ENCODE measurements around the gene GSC.
"Not testable (repeated sequence)": the region's sequence is repeated elsewhere in the genome, so short reads cannot be mapped to it uniquely, and the experiment has no call there.

The GSC gene

GRCh38 chr14:94771158-94771905 lies 1.4 kb upstream of the GSC start:
- no peak for DNase-seq

DNA sequence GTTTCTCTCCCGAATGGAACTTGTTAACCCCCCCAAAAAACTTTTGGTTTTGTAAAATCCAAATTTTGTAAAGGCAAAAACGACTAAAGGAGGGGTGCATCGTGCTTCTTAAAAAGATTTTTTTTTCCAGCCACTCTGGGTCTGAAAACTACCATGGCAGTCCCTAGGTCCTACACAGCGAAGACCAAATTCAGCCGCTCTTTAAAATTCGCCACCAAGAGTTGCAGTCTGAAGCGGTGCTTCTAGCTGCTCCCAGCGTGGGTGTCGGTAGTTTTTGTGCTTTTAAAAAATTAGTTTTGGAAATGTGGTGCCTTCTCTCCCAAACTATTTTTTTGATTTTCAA lies 873 bp upstream of the GSC start:
- DNase-seq = no peak

- DNase-seq = no peak
These were observed 387 bp upstream of the GSC start for GRCh38 chr14:94770251-94770749.

- DNase-seq = no peak
These were observed 1.2 kb downstream of the GSC start for GRCh38 chr14:94768521-94769390.

GRCh38 chr14:94768141-94768520 lies 1.8 kb downstream of the GSC start:
- DNase-seq = no peak

- no peak for DNase-seq
These were observed 2.5 kb downstream of the GSC start for GRCh38 chr14:94767321-94767878.

DNA sequence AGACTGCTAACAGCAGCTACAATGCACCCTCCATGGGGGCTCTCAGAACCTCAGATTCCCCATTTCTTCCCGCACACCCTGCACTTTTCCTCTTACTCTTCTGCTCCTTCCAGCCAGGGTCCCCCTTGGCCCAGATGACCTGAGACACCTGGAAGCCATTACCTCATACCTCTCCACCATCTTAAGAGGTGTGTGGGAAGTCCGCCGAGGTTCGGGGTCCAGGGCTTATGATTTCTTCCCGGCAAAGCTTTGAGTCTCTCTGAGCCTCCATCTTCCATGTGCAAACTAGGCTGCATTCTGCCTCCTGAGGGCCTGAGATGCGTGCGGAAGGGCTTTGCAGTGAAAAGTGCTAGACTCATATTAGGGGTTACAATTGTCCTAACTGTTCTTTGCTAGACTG lies 5.3 kb downstream of the GSC start:
- no peak for DNase-seq

- DNase-seq = no peak
These were observed 7.5 kb downstream of the GSC start for GRCh38 chr14:94762431-94762830.

GRCh38 chr14:94761997-94762377 lies 7.9 kb downstream of the GSC start:
- no peak for DNase-seq

DNA sequence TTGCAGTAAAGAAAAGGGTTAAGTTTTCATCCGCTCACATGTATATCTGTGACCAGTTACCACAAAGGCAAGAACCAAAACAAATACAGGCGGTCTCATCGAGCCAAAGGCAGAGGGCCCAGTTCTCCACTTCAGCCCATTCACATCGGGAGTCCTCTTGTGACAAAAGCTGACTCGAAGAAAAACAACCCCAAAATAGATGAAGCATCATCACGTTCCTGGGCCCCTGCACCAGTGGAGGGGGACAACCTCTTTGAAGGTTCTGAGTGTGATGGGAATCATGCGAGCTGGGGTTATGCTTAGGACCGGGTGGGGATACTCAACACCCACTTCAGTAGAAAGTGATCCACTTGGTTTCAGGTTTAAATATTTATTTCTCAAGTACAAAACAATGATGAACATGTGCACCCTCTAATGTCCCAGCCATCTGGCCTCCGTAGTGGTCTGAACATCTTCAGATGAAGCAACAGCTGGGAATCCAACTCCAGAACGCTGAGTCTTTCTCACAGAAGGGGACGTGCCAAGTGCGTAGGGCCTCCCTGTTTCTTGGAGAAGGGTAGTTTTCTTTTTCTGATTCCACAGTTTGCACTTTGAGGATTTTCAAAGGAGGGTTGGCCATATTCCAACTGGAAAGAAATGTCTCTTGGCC lies 8.4 kb downstream of the GSC start:
- no peak for DNase-seq

DNA sequence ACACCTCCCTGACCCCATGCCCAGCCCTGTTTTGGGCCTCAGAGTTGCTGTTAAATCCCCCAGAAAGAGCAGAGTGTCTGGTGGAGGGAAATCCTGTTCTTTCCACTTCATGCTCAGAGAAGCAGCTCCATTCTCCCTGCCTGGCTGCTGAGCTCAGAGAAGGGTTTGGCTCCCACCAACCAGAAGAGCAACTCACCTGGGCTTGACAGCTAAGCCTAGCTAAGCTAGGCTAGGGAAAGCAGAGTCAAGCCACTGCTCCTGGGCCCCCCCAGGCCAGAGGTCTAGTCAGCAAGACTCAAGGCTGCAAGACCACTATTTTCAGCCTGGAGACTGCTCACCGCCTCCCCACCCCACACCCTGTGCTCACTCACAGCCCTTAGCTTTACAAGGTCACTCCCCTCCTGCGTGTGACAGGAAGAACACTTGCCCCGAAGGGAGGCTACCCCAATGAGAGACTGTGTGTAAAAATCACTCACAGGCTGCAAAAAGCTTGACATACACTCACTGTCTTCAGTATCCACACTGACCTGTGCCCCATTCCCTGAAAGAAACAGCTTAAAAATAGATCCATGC lies 13.5 kb downstream of the GSC start:
- DNase-seq = no peak

GRCh38 chr14:94754391-94754942 lies 15.4 kb downstream of the GSC start:
- DNase-seq = no peak

DNA sequence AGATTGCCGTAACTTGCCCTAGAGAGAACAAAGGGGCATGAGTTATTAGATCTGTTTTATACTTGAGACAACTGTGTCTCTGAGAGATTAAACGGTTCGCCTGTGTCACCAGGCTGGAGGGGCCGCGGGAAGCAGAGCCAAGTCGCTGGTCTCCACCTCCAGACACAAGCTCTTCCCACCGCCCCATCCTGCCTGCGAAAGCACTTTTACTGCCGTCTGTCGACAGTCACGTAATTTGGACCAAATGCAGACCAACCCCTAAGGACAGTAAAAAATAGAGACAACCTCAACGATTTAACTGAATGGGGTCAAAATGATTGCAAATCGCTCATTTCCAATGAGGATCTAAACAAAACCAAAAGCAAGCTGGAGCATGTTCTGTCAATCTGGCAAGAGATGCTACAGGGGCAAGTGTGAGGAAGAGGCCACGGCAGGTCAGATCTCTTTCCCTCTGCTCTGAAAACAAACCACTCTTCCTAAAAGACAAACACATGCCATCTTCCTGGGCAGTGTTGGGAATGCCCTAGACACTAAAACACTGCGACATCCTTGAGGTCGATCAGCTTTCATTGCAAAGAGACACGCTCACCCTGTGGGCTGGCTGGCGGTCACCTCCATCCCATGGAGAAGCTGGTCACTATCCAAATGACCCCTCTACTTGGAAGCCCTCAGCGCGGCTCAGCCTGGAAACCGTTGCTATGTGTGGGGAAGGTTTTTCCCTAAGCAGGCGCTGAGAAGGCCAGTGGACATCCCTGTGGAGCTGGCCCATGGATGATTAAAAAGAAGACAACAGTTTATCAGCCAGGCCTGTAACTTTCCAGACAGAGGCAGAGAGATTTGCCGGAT lies 17.1 kb downstream of the GSC start:
- no peak for DNase-seq

DNA sequence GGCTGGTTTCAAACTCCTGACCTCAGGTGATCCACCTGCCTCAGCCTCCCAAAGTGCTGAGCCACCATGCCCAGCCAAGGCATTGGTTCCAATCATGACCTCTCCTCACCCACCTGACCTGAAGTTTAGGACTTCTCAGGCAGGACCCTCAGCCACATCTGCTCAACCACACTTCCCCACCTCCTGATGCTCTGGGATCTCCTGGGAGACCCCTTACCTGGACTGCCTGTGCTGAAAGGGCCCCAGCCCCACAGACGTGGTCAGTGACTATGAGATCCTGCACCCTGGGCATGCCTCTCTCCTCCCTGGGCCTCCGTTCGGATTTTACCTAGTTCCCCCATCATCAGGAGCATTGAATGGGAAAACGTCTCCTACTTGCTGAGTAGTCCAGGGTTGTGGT lies 18.0 kb downstream of the GSC start:
- DNase-seq = no peak

DNA sequence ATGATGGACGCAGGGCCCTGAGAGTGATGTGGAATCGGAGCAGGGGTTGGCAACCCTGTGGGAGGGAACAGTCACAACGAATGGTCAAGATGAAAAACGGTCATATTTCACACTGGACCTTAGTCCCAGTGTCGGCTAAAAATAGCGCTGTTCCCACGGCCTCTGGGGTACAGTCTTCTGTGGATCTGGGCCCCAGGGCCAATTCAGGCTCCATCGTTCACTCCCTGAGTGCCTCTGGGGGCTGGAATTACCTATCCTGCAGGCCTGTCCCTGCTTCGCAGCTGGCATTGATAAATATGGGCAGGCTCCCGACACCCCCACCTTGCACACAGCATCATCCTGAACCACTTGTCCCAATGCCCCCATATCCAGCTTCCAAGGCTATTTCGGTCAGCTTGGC lies 18.6 kb downstream of the GSC start:
- DNase-seq = no peak

DNA sequence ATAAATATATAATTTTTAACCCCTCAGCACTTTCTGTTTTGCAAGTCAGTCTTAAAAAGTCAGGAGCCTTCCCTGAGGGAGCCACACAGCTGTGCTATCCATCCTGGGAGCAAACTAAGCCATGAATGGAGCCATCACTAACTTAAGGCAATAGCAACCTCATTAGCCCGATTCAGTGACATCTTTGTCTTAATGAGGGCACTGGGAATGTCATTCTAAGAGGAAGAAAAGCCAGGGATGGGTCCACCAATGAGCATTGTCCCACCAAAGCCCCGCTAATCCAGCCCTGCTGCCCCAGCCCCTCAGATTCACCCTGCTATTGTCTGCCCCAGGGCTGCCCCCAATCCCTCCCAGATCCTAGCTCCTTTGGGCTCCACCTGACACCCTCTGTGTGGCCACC lies 19.5 kb downstream of the GSC start:
- no peak for DNase-seq

DNA sequence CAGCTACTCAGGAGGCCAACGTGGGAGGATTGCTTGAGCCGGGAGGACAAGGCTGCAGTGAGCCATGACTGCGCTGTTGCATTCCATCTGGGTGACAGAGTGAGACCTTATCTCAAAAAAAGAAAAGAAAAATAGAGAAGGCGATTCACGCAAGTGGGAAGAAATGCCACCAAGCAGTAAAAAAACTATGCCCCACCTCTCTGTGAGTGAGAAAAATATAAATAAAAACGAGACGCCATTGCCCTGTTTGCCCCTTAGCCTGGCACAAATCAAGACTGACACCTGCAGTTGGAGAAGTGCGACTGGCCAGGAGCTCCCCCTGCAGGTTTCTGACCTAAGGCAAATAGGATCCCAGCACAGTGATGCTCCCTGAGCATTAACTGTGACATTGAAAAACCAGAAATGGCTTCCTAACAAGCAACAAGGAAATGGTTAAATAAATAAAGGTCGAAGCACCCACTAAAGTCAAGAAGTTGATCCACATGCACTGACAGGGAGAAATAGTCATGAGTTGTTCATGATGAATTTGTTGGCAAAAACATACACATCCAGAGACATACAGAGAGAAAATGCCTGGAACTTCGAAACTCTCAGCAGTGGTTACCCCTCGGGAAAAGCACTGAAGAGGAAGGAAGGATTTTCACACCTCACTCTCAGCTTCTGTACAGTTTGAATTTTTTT lies 21.1 kb downstream of the GSC start:
- no peak for DNase-seq

- DNase-seq = no peak
These were observed 22.2 kb downstream of the GSC start for GRCh38 chr14:94747739-94748138.

DNA sequence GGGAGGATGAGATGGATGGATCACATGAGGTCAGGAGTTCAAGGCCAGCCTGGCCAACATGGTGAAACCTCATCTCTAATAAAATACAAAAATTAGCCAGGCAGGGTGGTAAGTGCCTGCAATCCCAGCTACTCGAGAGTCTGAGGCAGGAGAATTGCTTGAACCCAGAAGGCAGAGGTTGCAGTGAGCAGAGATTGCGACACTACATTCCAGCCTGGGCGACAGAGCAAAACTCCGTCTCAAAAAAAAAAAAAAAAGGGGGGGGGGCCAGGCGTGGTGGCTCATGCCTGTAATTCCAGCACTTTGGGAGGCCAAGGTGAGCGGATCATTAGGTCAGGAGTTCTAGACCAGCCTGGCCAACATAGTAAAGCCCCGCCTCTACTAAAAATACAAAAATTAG lies 22.8 kb downstream of the GSC start:
- not testable (repeated sequence) for DNase-seq

DNA sequence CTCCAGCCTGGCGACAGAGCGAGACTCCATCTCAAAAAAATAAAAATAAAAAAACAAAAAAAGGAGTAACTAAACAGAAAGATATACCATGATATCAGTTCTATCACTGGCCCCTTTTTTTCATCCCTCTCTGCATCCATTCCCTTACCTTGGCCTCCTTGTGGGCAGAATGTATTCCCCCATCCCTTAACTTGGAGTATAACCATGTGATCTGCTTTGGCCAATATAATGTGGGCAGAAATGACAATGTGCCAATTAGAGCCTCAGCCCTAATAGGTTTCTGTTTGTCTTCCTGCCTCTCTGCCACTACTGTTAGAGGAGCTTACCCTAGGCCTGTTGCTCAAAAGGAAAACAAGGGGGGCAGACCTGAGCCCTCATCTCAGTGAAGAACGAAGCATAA lies 23.8 kb downstream of the GSC start:
- DNase-seq = no peak

DNA sequence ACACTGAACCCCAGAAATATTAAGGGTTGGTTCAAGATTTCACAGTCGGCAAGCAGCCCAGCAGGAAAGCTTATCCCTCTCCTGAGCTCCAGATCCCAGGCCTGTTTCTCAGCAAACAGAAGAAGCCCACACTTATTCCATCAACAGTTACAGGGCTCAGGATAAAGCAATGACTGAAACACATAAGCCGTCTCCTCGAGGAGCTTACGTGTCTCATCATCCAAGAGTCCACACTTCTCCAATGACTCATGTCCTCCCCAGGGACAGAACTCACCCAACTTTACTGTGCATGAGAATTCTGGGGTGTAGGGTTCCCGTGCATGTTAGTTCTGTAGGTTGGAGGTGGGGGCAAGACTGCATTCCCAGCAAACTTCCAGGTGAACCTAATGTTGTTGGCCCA lies 31.2 kb downstream of the GSC start:
- DNase-seq = no peak
